ENCODE measurements around the gene MRPL12. TPM values are rescaled to one million over a fixed set of nuclear protein-coding genes. Genes with fewer than 3 reads are reported as not detected.

MRPL12 gene
- total RNA-seq, 1 donor from 2014 or later, result 106 TPM

DNA sequence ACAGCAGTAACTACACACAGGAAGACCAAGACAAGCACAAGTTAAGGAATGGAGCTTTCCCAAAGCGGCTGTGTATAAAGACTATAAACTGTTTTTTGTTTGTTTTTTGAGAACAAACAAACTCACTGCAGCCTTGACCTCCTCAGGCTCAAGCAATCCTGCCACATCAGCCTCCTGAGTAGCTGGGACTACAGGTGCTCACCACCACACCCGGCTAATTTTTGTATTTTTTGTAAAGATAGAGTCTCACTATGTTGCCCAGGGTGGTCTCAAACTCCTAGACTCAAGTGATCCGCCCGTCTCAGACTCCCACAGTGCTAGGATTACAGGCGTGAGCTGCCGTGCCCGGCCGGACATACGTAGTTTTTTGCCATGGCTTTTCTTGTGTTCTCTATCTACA is 42.7 kb upstream of the MRPL12 start:
- Mint-ChIP-seq H3K27me3 (ENCODE audit: low read depth) (no peaks in the 10 kb centered on the region), H3K9me3 (no peaks in the 10 kb centered on the region), H3K4me3 (peak overlapping the region; percentile 47), H3K27ac (ENCODE audit: unreplicated experiment) (no peak overlapping the region), H3K4me1 (no peaks in the 10 kb centered on the region), H3K36me3 (ENCODE audit: low read depth) (no peaks in the 10 kb centered on the region)
- DNase-seq (ENCODE audit: low read depth, low spot score), result no peak
- TF ChIP-seq, protein P1, sequence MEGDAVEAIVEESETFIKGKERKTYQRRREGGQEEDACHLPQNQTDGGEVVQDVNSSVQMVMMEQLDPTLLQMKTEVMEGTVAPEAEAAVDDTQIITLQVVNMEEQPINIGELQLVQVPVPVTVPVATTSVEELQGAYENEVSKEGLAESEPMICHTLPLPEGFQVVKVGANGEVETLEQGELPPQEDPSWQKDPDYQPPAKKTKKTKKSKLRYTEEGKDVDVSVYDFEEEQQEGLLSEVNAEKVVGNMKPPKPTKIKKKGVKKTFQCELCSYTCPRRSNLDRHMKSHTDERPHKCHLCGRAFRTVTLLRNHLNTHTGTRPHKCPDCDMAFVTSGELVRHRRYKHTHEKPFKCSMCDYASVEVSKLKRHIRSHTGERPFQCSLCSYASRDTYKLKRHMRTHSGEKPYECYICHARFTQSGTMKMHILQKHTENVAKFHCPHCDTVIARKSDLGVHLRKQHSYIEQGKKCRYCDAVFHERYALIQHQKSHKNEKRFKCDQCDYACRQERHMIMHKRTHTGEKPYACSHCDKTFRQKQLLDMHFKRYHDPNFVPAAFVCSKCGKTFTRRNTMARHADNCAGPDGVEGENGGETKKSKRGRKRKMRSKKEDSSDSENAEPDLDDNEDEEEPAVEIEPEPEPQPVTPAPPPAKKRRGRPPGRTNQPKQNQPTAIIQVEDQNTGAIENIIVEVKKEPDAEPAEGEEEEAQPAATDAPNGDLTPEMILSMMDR (conservative IDR thresholded peaks at IDR 0.05), result no peak

DNA sequence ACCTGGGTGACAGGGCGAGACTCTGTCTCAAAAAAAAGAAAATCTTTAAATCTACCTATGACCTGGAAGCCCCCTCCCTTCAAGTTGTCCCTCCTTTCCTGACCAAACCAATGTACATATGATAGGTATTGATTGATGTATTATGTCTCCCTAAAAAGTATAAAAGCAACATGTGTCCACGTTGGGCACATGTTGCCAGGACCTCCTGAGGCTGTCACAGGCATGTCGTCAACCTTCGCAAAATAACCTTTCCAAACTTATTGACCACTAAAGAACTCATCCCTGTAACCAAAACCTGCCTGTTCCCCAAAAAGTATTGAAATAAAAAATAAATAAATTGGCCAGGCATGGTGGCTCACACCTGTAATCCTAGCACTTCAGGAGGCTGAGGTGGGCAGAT is 41.2 kb upstream of the MRPL12 start:
- TF ChIP-seq, protein P1 (conservative IDR thresholded peaks at IDR 0.05), result no peak
- Mint-ChIP-seq H3K27me3 (ENCODE audit: low read depth) (no peaks in the 10 kb centered on the region), H3K4me3 (no peak overlapping the region), H3K4me1 (peaks cover 14% of the 10 kb centered on the region), H3K36me3 (ENCODE audit: low read depth) (no peaks in the 10 kb centered on the region), H3K9me3 (no peaks in the 10 kb centered on the region), H3K27ac (ENCODE audit: unreplicated experiment) (no peak overlapping the region)
- no peak for DNase-seq (ENCODE audit: low read depth, low spot score)

DNA sequence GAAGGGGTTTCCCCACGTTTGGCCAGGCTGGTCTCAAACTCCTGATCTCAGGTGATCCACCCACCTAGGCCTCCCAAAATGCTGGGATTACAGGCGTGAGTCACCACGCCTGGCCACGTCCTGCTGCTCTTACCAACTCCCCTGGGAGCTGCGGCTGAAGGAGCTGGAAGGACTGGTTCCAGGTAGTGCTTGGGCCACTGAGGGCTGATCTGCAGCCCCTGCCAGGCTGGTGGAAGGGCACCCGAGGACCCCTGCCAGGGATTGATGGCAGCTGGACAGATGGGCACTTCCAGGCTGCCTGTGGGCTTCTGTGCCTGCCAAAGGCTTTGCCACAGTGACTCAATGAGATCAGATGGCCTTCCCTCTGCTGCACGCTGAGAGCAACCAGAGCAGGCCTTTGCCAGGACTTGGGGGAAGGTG is 39.1 kb upstream of the MRPL12 start:
- no peaks in the 10 kb centered on the region for H3K27me3 Mint-ChIP-seq (ENCODE audit: low read depth)
- no peak overlapping the region for H3K4me3 Mint-ChIP-seq
- TF ChIP-seq, protein P1 (conservative IDR thresholded peaks at IDR 0.05), result no peak
- H3K36me3 Mint-ChIP-seq (ENCODE audit: low read depth), result no peaks in the 10 kb centered on the region
- H3K9me3 Mint-ChIP-seq, result no peaks in the 10 kb centered on the region
- DNase-seq (ENCODE audit: low read depth, low spot score), result no peak
- H3K27ac Mint-ChIP-seq (ENCODE audit: unreplicated experiment), result no peak overlapping the region
- peaks cover 28% of the 10 kb centered on the region for H3K4me1 Mint-ChIP-seq

- TF ChIP-seq, protein P1 (conservative IDR thresholded peaks at IDR 0.05), result no peak
- no peaks in the 10 kb centered on the region for H3K36me3 Mint-ChIP-seq (ENCODE audit: low read depth)
- peak overlapping the region; percentile 95 for H3K4me3 Mint-ChIP-seq
- no peak for DNase-seq (ENCODE audit: low read depth, low spot score)
- no peaks in the 10 kb centered on the region for H3K27me3 Mint-ChIP-seq (ENCODE audit: low read depth)
- H3K4me1 Mint-ChIP-seq, result peaks cover 28% of the 10 kb centered on the region
- peak overlapping the region; percentile 97 for H3K27ac Mint-ChIP-seq (ENCODE audit: unreplicated experiment)
- H3K9me3 Mint-ChIP-seq, result no peaks in the 10 kb centered on the region
These were observed 37.7 kb upstream of the MRPL12 start for GRCh38 chr17:81665205-81666091.

GRCh38 chr17:81666092-81666341 is 37.1 kb upstream of the MRPL12 start:
- H3K4me1 Mint-ChIP-seq, result peaks cover 28% of the 10 kb centered on the region
- no peaks in the 10 kb centered on the region for H3K9me3 Mint-ChIP-seq
- DNase-seq (ENCODE audit: low read depth, low spot score), result no peak
- peak overlapping the region; percentile 95 for H3K4me3 Mint-ChIP-seq
- TF ChIP-seq, protein P1 (conservative IDR thresholded peaks at IDR 0.05), result no peak
- no peaks in the 10 kb centered on the region for H3K36me3 Mint-ChIP-seq (ENCODE audit: low read depth)
- no peaks in the 10 kb centered on the region for H3K27me3 Mint-ChIP-seq (ENCODE audit: low read depth)
- H3K27ac Mint-ChIP-seq (ENCODE audit: unreplicated experiment), result peak overlapping the region; percentile 97
